Iris pigment epithelial cell (primary cell): Measurements from ENCODE around the gene ADAM15.

ENCODE experiments used
- DNase-seq: peaks from one replicate; pipeline ENCODE4 v3.0.0-alpha.2; 2011; ENCODE audit warnings: low read depth

The ADAM15 gene

DNA sequence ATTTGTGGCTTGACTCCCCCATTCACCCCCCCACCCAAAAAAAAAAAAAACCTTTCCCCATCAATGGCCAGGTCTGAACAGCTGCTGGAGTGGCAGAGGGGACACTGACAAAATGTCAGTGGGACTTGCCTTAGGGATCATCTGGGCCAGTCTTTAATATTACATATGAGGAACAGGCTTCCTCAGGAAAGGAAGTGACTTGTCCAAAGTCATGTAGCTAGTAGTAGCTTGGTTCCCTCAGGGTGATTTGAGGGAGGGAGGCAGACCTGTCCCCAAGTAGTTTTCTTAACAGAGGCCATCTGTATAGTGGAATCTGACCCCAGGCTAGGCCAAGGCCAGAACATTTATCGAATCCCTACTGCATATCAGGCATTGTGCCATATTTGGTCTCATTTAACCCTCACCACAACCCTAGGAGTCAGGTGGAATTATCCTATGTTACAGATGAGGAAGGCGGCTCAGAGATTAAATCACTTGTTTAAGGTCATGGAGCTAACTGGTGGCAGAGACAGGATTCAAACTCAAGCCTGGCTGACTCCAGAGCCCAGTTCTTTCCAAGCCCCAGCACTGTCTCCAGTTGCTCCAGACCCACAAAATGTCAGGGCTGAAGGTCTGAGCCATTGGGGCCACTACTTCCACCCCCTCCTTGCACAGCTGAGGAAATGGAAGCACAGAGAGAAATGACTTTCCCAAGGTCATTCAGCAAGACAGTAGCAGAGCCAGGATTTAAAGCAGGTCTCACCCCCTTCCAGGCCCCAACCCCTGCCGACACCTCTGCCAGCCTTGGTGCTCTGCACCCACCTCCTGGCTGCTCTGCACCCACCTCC, 38.1 kb upstream of the ADAM15 start:
- DNase-seq, result no peak

DNA sequence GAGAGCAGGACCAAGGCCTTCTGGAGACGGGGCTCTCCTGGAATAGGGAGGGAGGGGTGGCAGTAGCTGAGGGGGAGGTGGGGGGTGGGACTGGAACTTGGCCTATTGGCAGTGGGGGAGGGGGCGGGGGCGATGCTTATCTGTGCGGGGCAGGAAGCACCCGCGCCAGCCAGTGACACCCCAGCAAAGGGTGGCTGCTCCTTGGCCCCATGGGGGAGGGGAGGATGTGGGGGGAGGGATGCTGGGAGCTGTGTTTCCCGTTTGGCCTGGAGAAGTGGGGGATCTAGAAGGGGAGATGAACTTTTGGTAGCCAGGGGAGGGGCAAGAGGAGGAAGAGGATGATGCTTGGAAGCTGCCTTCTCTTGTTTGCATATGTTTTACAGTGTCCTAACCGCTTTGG, 37.5 kb upstream of the ADAM15 start:
- no peak for DNase-seq

DNA sequence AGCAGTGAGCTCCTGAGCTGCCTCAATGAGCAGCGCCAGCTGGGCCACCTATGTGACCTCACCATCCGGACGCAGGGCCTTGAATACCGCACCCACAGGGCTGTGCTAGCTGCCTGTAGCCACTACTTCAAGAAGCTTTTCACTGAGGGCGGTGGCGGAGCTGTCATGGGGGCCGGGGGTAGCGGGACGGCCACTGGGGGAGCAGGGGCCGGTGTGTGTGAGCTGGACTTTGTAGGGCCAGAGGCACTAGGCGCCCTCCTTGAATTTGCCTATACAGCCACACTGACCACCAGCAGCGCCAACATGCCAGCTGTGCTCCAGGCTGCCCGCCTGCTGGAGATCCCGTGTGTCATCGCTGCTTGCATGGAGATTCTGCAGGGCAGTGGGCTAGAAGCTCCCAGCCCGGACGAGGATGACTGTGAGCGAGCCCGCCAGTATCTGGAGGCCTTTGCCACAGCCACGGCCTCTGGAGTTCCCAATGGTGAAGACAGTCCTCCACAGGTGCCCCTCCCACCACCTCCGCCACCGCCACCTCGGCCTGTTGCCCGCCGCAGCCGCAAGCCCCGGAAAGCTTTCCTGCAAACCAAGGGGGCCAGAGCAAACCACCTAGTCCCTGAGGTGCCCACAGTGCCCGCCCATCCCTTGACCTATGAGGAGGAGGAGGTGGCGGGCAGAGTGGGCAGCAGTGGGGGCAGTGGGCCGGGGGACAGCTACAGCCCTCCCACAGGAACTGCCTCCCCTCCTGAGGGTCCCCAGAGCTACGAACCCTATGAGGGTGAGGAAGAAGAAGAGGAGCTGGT, 36.2 kb upstream of the ADAM15 start:
- DNase-seq, result no peak

- DNase-seq, result no peak
Measured at GRCh38 chr1:155015527-155016230, 35.4 kb upstream of the ADAM15 start.

GRCh38 chr1:155016231-155016831, 34.8 kb upstream of the ADAM15 start:
- DNase-seq, result no peak

DNA sequence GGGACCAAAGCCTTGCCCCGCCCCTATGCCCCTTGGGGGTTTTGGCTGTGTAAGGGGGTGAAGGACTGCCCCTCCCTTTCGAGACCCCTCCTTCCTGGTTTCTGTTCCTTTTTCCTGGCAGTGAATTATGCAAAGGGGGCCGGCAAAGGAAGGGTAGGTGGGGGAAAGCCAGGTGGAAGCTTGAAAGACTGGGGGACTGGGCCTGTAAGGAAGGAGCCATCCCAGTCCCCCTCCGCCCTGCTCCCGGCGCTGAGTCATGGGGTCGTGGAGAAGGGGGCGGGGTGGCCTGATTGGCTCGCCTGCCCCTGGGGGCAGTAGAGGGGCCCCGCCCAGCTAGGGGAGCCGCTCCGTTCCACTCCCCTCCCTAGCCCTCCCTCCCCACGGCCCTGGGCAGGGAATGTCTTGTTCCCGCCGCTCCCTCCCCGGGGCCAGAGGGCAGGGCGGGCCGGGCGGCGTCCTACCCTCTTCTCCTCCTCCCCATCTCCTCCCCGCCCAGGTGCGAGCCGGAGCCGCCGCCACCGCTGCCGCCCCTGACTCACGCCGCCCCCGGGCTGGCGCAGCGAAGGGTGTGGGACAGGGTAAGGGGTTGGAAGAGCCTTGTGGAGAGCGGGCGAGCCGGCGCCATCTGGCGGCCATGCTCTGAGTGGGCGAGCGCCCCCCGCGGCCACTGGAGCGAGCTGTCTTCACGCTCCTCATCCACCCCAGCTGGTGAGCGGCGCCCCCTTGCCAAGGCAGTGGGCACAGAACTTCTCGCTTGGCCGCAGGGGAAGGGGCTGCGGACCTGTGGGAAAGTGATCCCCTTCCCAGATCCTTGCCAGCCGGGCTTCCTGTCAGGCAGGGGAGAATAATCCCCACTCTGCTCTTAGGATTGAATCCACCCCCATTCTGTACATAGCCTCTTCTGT, 33.8 kb upstream of the ADAM15 start:
- peak; percentile 88 for DNase-seq

- DNase-seq, result no peak
Measured at GRCh38 chr1:155017946-155018316, 33.2 kb upstream of the ADAM15 start.

- DNase-seq, result no peak
Measured at GRCh38 chr1:155018617-155019348, 32.3 kb upstream of the ADAM15 start.

DNA sequence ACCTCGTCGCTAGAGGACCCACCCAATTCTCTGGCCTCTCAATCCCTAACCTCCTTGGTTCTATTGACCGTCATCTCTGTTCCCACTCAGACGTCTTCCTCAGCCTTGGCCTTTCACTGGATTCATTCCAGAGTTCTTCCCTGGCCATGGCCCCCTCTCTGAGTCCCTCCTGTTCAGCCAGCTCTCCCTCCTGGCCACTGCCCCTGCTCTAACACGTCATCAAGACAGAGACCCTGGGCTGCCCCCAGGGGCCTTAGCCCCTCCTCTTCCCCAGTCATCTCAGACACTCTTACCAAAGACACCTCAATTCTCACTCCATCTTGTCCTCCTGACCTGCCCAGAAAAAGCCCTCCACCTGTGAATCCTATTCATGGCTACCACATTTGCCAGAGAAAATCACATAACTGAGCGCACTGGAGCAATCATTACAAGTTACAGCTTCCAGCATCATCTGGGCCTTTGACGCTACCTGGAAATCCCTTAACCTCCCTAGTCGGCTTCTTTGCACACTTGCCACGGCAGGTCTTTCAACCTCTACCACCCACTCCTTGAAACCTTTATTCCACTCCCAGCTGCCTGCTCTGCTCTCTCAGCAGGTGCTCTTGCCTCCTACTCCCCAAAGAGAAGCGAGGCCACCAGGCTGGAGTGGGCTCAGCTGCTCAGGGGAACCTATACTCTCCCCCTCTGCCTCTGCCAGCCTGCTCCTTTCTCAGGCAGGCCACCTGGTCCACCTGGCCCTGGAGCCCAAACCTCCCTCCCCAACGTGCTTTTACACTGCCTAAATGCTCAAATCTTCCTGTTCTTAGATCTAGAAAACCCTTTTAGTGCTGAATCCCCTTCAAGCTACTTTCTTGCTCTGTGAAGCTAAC, 31.5 kb upstream of the ADAM15 start:
- no peak for DNase-seq

DNA sequence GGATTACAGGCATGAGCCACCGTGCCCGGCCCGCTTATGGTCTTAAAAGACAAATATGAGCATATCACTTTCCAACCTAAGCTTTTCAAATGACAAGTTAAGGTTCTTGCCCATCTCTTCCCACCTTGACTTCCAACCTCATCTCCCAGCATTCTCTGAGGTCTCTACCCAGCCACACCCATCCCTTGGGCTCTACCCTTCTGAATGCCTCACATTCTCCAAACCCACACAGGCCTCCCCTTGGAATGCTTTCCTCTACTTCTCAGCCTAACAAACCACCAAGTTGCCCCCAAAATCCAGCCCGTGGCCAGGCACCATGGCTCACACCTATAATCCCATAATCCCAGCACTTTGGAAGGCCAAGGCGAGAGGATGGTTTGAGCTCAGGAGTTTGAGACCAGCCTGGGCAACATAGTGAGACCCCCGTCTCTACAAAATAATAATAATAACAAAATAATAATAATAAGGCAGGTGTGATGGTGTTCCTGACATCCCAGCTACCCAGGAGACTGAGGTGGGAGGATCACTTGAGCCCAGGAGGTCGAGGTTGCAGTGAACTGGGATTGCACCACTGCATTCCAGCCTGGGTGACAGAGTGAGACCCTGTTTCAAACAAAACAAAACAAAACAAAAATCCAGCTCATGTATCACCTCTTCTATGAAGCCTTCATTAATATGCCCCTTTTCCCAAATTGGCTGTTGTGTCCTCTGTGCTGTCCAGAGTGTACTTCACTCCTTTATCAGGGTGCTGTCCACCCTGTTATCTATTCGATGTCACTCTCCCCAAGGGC, 28.8 kb upstream of the ADAM15 start:
- no peak for DNase-seq

GRCh38 chr1:155022927-155023236, 28.2 kb upstream of the ADAM15 start:
- no peak for DNase-seq

DNA sequence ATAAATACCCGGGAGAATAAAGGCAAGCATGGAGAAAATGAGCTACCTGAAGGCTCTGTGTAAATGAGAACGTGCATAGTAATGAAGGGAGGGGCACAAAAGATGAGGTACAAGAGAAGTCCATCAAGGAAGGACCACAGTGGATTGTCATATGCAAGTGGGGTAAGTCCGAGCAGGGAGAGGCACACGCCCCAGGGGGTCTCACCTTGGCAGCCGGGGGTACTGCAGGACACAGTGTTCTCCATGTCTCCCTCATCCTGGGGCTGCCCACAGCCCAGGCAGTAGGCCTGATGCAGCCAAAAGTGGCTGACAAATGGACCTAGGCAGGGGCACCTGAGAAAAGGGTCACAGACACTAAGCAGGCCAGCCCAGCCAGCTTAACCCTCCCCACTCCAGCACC, 27.5 kb upstream of the ADAM15 start:
- no peak for DNase-seq

DNA sequence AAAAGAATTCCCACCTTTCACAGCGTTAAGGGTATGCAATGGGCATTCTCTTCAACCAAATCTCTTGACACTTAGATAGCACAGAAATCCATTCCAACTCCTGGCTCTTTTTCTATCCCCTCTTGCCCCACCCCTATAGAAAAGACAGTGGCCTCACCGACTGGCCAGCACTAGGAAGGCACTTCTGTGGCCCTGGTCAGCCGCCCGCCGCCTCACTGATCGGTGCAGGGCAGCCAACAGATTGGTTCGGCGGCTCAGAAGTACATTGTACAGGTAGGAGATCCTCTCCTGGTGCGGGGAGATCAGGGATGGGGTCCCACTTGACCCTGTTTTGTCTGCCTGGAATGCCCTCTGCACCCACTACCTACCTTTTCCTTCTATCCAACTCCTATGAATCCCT, 26.8 kb upstream of the ADAM15 start:
- no peak for DNase-seq

- no peak for DNase-seq
Measured at GRCh38 chr1:155026154-155026553, 25.0 kb upstream of the ADAM15 start.

- no peak for DNase-seq
Measured at GRCh38 chr1:155026588-155026987, 24.5 kb upstream of the ADAM15 start.

GRCh38 chr1:155029513-155030242, 21.4 kb upstream of the ADAM15 start:
- no peak for DNase-seq

DNA sequence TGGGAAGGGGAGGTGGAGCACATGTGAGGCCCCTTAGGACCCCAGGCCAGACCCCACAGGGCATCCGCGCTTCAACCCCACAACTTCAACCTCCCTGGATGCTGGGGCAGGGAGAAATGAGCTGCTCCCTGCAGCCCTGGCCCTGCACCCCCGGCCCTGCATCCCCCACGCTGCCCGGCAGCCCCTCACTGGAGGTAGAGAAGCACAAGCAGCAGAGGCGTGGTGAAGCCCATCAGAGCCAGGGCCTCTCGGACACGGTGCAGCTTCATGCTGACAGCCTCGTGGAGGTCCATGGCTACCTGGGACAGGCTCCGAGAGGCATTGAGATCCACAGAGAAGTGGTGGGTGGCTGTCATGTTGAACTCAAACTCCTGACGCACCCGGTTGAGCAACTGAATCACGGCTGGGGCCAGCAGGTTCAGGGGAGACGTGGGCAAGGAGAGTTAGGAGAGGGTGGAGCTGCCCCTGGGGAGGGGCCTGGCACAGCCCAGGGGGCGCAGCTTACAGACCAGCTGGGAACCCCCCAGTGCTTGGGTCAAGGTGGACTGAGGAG, 20.8 kb upstream of the ADAM15 start:
- no peak for DNase-seq

DNA sequence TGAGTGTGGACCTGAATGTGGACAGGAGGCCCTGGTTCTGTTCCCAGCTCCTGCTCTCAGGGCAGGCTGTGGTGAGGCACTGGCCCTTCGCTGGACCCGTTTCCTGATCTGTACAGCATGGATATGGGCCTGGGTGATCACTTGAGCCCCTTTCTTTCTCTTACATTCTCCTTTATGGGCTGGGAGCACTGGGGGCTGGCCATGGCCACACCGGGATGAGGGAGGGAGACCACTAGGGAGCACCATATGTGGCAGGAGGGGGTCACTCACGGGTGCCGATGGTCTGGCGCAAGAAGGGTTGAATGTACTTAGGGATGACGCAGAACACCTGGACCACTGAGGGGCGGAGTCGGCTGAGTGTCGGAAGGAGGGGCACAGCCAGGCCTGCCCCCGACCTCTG, 20.2 kb upstream of the ADAM15 start:
- no peak for DNase-seq
